Inflammatory macrophage treated with lipopolysaccharide for 1 hour (primary cell): ENCODE measurements around the gene DDX49.
"Not testable (repeated sequence)": the region's sequence is repeated elsewhere in the genome, so short reads cannot be mapped to it uniquely, and the experiment has no call there.

ENCODE experiments used
- DNase-seq, 2 donors: peaks; one replicate each; pipeline ENCODE4 v3.0.0-alpha.2; 2020 to 2022

Gene DDX49

DNA sequence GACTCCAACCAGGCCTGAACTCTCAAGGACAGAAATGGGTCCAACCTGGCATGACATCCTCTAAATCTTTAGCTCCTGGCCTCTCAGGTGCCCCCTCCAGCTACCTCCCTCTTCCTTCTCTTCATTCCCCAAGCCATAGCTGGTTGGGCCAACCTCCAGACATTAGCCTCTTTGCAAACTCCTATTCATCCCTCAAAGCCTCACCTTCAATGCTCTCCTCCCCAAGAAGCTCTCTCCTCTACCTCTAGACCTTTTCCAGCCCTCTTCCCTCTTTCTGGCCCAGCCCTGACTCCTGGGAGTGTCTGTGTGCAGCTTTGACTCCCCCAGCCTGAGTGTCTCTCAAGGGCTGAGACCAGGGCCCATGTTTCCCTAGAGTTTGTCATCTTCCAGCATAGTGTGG, 26.8 kb downstream of the DDX49 start:
- DNase-seq, result no peak

DNA sequence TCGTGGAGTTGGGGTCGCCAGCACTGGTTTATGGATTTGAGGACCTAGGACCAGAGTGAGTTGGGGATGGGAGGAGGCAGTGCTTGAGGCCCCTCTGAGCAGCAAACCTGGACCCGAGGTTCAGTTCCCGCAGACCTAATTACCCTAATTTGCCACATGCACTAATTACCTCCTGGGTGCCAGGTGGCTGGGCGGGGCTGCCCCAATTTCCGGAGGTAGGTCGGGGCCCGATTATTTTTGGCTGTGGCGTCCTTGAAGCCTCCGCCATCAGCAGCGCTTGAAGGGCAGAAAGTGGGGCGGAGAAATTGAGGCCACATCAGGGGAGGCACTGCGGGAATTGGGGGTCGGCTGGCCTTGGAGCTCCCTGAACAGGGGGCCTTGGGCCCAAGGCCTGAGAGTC, 27.4 kb downstream of the DDX49 start:
- DNase-seq, result no peak

DNA sequence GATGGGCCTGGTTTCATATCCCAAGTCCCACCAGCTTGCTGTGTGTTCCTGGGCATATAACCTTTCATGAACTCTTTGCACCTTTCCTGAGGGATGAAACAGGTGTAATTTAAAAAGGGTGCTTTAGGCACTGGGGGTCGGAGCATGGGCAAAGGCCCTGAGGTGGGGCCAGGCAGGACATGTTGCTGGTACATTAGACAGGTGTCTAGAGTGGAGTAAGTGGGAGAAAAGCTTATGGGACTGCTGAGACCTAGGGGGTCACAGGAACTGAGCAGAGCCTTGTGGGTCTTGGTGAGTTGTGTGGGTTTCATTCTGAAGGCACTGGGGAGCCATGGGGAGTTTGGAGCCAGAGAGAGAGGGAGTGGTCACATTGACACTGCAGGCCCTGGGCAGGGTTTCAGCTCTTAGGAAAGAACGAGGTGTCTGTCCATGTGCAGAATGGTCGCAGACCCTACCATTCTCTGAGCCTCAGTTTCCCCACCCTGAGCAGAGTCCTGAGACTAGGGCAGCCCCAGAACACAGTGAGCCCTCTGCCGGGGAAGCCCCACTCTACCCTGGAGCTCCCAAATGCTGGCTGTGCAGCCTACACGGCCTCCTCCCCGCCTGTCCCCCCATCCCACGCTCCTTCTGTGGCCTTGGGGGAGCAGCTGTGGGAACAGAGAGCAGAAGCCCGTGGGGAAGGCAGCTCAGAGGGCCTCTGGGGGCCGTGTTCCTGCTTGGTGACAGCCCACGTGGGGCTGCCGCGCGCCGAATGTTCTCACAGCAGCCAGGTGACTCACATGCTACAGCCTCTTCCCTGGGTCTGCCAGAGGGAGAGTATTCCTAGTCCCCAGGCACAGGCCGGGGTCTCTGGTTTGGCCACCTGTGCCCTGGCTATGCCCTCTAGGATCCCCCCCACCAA, 28.8 kb downstream of the DDX49 start:
- no peak for DNase-seq

DNA sequence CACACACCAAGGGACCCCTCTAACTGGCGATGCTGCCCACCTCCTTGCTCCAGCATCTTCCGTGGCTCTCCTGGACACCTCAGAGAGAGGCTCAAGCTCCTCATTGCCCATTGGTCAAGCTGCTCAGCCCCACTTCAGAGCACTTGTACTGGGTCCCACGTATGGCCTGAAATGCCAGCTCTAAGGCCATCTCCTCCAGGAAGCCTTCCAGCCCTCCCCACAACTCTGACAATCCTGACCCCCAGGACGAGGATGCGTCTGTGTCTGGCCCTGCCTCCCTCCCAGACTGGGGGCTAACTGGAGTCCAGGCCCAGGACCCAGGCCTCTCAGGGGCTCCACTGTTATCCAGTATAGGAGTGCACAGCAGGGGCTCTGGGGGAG, 29.5 kb downstream of the DDX49 start:
- DNase-seq, result no peak

DNA sequence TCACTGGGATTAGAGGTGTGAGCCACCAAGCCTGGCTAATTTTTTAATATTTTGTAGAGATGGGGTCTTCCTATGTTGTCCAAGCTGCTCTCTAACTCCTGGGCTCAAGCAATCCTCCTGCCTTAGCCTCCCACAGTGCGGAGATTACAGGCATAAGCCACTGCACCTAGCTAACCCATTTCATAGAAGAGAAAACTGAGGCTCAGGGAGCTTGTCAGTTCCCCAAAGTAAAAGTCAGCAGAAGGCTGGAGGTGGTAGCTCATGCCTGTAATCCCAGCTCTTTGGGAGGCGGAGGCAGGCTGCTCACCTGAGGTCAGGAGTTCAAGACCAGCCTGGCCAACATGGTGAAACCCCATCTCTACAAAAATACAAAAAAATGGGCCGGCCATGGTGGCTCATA, 30.3 kb downstream of the DDX49 start:
- no peak for DNase-seq

DNA sequence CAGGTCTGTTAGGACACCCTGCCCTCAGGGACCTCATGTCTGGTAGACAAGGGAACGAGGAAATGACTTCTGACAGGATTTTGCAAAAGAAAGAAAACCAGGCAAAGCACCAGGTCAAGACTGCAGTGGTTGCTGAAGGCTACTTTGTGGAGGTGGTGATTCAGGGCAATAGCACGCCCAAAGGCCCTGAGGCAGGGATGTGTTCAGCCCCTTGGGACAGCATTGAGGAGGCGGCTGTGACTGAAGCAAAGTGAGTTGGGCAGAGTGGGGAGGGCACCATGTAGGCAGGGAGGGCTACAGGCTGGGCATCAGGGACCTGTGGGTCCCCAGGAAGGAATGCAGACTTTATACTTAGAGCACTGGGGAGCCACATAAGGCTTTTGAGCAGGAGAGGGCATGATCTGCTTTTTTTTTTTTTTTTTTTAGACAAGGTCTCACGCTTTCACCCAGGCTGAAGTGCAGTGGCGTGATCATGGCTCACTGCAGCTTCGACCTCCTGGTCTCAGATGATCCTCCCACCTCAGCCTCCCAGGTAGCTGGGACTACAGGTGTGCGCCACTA, 32.3 kb downstream of the DDX49 start:
- no peak for DNase-seq

DNA sequence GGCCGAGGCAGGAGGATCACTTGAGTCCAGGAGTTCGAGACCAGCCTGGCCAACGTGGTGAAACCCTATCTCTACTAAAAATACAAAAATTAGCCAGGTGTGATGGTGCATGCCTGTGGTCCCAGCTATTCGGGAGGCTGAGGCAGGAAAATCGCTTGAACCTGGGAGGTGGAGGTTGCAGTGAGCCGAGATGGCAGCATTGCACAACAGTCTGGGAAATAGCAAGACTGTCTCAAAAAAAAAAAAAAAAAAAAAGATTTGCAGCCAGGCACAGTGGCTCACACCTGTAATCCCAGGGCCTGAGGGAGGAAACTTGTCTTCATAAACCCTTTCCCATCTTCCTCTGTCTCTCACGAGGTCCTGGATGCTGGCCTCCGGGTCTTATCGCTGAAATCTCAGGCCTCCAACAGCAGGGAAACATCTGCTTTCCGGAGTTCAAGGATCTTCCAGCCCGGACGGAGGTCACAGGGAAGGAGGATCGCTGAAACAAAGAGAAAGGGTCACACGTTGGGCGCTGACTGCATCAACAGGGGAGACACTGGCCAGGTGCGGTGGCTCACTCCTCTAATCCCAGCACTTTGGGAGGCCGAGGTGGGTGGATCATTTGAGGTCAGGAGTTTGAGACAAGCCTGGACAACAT, 33.0 kb downstream of the DDX49 start:
- DNase-seq, result not testable (repeated sequence)

DNA sequence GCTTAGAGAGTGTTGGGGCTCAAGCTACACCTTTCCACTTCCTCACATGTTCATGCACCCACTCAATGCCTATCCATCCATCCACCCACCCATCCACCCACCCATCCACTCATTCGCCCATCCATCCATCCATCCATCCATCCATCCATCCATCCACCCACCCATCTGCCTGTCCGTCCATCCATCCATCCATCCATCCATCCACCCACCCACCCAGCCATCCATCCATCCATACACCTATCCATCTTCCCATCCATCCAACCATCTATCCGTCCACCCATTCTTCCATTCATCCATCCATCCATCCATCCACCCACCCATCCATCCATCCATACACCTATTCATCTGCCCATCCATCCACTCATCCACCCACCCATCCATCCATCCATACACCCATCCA, 34.6 kb downstream of the DDX49 start:
- DNase-seq, result no peak

DNA sequence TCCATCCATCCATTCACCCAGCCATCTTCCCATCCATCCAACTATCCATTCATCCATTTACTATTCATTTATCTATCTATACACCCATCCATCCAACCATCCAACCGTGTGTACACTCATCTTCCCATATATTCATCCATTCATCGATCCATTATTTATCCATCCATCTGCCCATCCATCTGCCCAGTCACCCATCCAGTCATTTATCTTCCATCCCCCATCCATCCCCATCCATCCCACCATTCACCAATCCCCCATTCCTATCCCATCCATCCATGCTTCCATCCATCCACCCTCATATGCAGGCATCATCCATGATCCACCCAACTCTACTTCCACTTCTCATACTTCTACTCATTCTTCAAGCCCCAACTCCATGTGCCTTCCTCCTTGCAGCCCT, 35.5 kb downstream of the DDX49 start:
- DNase-seq, result no peak

DNA sequence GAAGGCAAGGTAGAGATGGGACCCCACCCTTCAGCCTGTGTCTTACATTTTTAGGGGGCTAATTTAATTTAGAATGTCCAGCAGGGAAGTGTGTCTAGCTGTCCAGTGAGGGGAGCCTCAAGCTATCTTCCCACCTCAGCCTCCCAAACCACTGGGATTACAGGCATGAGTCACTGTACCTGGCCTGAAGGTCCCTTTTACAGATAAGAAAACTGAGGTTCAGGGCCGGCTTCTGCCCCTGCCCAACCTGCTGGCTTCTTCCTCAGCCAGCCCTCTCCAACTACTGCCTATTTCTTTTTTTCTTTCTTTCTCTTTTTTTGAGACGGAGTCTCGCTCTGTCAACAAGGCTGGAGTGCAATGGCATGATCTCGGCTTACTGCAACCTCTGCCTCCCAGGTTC, 40.9 kb downstream of the DDX49 start:
- DNase-seq, result no peak

DNA sequence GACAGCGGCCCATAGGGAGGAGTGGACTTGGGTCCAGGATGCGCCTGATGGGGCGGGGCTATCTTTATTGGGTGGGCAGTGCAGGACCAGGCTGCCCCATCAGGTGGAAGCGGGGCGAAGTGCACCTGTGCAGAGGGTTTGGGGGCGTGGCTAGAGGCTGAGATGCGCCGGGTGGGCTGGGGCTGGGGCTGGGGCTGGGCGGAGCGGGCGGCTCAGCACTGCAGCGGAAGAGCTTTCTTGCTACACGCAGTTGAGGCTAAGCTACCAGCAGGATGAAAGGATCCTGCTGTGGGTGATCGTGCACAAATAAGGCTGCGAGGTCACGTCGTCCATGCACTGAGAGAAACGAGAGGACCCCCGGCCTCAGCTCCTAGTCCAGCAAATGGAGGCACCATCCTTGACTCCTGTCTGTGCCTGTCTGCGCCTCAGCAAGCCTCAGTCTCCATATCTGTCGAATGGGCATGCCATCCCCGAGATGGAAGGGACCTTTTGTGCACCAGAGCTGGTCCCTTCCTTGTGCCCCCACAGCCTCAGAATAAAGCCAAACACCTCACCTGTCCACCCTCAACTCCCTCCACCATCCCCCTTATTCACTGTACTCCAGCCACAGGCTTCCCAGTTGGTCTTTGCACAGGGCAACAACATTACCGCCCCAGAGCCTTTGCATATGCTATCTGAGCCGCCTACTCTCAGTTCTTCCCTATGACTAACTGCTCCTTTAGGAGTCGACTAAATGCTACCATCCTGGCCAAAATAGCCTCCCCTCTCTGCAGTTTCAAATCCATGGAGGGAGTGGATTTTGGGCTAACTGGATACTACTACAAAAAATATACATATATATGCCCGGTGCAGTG, 42.5 kb downstream of the DDX49 start:
- no peak for DNase-seq

DNA sequence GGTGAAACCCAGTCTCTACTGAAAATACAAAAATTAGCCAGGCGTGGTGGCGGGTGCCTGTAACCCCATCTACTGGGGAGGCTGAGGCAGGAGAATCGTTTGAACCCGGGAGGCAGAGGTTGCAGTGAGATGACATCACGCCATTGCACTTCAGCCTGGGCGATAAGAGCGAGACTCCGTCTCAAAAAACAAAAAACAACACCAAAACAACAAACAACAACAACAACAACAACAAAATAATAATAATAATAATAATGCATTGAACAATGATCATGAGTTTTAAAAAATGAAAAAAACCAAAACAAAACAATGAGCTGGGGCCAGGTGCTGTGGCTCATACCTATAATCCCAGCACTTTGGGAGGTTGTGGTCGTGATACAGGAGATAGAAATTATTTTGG, 44.6 kb downstream of the DDX49 start:
- DNase-seq, result no peak

DNA sequence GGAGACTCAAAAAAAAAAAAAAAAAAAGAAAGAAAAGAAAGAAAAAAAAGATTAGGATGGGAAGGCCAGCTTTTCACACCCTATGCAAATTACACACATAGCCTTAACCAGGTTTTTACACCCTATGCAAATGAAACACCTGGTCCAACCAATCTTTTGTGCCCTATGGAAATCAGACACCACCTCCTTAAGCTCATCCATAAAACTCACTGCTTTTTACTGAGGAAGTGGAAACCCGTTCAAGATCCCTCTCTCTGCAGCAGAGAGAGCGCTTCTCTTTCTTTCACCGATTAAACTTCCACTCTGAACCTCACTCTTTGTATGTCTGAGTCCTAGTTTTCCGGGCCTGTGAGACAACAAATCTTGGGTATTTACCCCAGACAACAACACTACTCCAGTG, 46.8 kb downstream of the DDX49 start:
- DNase-seq, result no peak

DNA sequence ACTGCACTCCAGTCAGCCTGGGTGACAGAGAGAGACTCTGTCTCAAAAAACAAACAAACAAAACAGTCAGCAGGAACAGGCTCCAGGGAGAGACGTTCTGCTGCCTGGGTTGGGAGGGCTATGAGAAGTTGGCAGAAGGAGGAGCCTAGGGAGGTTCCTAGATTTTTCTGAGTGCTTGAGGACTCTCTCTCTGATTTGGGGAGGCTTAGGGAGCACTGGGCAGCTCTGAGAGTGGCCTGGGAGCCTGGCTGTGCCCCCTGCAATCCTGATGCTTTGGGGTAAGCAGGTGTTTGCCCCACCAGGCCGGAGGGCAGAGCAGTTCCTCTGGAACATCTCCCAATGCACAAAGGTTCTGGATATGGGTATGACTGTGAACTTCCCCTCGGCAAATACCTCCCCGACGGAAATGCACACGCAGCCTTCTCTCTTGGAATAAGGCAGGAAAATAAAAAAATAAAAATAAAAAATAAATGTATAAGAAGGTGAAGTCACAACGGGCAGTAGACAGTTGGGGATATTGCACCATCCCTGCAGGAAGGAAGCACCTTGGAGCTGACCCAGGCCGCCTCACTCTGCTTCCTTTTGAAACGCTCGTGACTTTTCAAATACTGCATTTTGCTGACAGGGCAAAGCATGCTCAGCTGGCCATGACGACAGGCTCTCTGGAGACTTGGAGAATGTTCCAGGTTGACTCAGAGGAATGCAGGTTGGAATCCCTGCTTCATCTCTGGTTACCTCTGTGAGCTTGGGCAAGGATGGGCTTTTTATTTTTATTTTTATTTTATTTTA, 48.0 kb downstream of the DDX49 start:
- peak; percentile 64 to 65 for DNase-seq

DNA sequence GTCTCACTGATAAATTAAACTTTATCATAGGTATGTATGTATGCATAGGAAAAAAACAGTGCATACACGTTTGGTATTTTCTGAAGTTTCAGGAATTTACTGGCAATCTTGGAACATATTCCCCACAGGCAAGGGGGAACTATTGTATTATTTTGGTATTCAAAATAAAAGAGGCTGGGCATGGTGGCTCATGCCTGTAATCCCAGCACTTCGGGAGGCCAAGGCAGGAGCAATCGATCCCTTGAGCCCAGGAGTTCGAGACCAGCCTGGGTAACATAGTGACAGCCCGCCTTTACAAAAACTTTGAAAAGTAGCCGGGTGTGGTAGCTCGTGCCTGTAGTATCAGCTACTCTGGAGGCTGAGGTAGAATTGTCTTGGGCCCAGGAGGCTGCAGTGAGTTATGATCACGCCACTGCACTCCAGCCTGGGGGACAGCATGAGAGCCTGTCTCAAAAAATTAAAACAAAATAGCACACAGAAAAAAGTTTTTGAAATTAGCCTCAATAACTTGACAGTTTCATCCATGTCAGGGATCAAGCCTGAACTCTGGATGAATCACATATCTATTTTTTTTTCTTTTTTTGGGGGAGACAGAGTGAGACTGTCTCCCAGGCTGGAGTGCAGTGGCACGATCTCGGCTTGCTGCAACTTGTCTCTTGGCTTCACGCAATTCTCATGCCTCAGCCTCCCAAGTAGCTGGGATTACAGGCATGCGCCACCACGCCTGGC, 50.6 kb downstream of the DDX49 start:
- DNase-seq, result no peak

DNA sequence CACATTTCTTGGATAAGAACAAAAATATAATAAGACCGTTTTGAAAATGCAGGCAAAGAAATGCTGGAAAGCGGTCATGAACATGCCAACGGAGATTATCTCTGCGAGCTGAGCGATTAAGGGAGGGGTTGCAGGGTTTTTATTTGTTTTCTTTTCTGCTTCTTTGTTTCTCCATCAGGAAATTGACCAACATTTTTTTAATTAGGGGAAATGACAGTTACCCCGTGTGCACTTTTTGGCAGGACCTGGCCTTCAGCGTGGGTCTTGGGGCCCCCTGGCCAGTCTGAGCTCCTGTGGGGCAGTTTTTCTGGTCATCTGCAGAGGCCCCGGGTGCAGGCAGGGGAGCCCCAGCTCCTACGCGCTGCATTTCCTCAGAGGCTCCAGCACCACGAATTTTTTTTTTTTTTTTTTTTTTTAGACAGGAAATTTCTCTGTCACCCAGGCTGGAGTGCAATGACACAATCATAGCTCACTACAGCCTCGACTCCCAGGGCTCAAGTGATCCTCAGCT, 52.8 kb downstream of the DDX49 start:
- DNase-seq, result peak; percentile 66 to 80

DNA sequence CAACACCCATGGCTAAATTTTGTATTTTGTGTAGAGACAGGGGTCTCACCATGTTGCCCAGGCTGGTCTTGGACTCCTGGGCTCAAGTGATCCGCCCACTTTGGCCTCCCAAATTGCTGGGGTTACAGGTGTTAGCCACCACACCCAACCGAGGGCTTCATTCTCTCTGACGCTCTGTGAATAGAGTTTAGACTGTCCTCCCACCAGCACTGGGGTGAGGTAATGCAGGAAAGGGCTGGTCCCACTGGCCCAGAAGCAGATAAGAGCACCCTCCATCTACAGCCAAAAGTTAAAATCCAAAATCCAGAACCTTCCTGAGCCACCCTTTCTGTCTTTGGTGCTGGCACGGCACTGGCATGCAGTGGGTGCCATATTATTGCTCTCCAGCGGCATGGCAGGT, 53.3 kb downstream of the DDX49 start:
- DNase-seq, result no peak

DNA sequence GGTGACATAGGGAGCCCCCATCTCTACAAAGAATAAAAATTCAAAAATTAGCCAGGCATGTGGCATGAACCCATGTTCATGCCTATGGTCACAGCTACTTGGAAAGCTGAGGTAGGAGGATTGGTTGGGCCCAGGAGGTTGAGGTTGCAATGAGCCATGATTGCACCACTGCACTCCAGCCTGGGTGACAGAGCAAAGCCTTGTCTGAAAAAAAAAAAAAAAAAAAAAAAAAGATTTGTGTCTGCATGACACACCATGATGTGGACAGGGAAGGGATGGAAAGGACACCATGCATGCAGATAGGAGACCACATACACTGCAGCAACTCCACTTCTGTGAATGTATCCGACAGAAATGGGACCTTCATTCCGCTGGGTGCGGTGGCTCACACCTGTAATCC, 55.5 kb downstream of the DDX49 start:
- peak; percentile 8 to 44 for DNase-seq

DNA sequence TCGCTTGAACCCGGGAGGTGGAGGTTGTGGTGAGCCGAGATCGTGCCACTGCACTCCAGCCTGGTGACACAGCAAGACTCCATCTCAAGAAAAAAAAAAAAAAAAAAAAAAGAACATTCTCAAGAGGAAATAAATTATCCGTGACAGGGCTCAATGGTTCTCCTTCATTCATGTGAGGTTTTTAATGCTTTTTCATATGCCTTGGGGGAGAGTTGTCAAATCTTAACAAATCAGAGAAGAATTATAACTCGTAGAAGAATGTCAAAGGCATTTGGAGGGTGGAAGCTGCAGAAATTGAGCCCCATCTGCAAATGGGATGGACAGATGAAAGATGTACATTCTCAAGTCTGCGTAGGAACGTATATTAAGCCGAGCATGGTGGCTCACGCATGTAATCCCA, 56.4 kb downstream of the DDX49 start:
- DNase-seq, result no peak
